Measurements from ENCODE around the gene SEMA7A.

The SEMA7A gene

GRCh38 chr15:74451861-74452835 is 18.4 kb upstream of the SEMA7A start:
- no peak for DNase-seq (ENCODE audit: low read depth)

GRCh38 chr15:74451322-74451721 is 17.6 kb upstream of the SEMA7A start:
- no peak for DNase-seq (ENCODE audit: low read depth)

GRCh38 chr15:74449643-74450205 is 16.0 kb upstream of the SEMA7A start:
- no peak for DNase-seq (ENCODE audit: low read depth)

DNA sequence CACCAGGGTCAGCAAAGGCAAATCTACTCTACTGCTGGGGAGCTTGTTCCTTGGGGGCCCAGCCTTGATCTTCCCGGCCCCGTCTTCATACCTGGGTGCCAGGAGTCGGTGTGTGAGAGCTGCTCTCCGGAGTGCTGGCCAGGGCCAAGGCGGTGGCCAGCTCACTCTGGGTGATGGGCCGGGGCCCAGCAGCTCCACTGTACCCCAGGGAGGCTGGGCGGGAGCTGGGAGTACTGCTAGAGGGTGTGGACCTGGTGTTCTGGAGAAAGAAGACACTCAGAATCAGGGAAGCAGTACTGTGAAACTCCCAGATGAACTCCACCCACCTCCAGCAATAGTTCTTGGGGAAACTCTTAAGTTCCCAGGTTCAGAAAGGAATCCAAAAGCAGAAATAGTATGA is 15.3 kb upstream of the SEMA7A start:
- DNase-seq (ENCODE audit: low read depth) = no peak

GRCh38 chr15:74445816-74446763 is 12.3 kb upstream of the SEMA7A start:
- no peak for DNase-seq (ENCODE audit: low read depth)

DNA sequence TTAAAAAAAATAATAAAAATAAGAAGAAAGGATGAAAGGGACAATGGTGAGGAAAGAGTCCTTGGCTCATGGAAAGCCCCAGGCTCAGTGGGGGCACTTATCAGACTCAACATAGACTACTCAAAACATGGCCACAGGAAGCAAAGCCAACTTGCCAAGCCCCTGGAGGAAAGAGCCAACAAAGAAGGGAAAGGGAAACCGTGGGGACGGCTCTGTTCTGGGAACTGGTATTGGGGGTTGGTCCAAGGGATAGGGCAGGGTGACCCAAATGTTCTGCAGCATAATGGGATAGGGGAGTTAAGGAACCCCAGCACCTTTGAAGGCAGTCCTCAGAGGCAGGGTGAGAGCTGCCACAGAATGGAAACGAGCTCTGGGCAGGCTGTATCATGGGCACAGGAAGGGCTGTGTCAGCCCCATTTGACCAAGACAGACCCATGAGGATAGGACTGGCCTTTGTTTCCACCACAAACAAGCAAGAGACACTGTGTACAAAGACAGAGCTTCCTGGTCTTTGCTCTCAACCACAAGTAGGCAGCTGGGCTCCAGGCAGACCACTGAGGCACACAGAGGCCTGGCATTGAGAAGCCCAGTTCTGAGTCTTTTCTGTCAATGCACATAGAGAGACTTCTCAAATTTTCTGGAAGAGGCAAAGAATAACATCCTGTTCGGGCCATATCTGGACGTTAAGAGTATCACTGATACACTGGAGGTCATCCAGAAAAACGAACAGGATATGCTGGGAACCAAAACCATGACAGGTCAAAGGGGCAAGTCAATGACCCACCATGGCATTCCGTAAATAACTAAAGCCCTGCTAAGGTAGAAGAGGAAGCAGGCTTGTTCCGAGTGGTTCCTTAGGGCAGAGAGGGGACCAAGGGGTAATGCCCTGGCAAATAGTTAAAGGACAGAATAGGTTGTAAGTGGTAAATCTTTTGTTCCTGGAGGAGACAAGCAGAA is 10.6 kb upstream of the SEMA7A start:
- no peak for DNase-seq (ENCODE audit: low read depth)

DNA sequence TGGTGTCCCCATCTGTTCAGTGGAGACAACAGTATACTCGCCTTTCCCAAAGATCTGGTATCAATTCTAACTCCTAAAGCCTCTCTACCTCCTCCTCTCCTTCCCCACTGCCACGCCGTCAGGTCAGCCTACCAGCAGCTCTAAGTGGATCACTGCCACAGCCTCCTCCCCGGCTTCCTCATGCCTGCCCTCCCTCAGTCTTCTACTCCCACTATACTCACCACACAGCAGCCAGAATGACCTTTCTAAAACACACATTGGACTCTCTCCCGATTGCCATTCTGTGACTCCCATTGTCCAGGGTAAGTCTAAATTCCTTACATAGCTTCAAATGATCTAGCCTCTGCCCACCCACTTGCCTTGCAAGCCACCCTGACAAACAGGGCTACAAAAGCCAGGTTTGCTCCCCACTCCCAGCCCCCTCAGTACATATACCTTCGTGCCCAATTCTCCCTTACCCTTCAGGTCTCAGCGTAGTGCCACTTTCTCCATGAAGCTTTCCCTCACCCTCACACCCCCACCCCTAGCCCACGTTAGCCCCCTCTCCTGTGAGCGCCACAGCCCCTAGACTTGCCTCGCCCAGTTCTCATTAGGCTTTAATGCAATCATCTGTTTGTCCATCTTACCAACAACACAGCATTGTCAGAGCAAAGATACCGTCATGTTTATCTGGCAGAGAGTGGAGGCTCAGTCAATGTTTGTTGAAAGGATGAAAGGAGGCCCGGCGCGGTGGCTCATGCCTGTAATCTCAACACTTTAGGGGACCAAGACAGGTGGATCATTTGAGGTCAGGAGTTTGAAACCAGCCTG is 9.5 kb upstream of the SEMA7A start:
- no peak for DNase-seq (ENCODE audit: low read depth)

DNA sequence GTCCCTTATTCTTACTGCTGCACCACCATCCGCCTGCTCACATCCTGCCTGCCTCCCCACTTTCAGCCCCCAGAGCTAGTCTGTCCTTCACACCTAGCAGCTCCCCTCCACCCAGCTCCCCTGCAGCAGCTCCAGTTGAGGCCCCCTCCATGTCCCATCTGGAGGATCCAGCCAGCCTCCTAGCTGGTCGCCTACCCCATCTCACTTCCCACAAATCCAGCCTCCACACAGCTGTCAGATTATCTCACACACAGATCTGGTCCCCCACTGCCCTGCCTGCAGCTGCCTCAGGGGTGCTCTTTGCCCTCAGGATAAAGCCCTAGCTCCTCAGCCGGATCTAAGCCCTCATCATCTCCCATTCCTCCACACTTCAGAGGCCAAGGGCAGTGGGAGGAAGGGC is 8.8 kb upstream of the SEMA7A start:
- no peak for DNase-seq (ENCODE audit: low read depth)

GRCh38 chr15:74442063-74442462 is 8.3 kb upstream of the SEMA7A start:
- no peak for DNase-seq (ENCODE audit: low read depth)

DNA sequence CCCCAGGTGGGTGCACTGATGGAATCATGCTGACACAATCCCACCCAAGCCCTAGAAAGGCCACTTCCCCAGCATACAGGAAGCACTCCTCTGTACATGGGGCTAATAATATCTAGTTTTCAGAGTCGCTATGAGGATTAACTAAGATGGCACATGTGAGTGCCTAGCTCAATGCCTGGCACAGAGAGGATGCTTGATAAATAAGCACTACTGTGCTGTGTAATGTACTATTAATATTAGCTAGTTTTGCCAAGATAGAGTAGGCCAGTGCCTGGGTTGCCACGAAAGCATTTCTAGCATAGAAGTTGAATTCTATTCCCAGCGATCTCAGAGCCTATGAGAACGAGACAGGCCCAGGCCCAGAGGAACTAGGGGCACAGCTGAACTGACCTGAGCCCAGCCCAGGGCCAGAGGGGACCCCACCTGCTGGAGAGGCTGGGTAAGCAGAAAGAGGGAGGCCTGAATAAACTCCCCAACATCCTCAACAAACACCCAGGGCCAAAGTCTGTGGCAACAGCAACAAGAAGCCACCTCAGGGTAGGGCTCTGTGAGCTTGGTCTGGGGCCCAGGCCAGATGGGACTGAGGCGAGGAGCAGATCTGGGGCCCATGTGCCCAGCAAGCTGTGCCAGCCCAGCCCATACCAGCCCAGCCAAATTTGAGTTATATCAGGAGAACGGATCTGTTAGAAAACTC is 7.6 kb upstream of the SEMA7A start:
- DNase-seq (ENCODE audit: low read depth) = no peak

DNA sequence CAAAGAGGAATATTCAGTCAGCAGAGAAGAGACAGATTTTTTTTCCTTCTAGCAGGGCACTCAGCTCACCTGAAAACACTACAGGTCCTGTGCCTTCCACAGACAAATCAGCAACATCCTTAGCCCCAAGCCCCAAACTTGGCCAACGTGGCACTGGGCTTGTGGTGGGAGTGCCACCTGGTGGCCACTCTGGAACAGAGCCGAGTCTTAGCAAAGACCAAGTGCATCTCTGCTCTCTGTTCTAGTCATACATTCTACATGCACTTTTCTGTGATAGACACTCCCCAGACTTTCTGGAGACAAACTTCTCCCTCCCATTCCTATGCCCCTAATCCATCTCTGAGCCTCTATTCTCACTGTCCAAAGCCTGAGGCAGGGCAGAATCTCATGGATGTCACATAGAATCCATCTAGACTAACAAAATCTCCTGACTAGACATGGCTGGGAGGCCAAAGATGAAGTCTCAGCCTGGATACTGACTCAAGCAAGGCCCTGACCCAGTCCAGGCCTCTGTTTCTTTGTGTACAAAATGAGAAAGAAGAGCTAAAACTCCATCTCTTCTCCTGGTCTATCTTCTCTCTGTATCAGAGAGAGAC is 5.1 kb upstream of the SEMA7A start:
- DNase-seq (ENCODE audit: low read depth) = peak; percentile 70

DNA sequence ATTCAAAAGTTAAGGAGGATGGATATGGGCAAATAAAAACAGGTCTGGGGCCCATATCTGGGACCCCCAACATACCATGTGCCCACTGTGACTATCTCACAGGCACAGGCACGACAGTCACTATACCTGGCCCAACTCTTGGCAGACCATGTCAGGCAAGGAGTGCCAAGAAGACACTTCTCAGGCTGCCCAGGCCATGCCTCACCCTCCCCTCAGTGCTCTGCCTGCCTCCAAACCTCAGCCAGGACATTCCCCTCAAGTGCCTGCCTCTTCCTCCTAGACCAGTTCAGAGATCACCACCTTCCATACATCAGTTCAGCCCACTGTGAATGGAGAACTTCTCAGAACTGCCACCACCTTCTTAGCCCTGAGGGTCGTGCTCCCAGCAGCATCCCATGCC is 4.4 kb upstream of the SEMA7A start:
- no peak for DNase-seq (ENCODE audit: low read depth)

DNA sequence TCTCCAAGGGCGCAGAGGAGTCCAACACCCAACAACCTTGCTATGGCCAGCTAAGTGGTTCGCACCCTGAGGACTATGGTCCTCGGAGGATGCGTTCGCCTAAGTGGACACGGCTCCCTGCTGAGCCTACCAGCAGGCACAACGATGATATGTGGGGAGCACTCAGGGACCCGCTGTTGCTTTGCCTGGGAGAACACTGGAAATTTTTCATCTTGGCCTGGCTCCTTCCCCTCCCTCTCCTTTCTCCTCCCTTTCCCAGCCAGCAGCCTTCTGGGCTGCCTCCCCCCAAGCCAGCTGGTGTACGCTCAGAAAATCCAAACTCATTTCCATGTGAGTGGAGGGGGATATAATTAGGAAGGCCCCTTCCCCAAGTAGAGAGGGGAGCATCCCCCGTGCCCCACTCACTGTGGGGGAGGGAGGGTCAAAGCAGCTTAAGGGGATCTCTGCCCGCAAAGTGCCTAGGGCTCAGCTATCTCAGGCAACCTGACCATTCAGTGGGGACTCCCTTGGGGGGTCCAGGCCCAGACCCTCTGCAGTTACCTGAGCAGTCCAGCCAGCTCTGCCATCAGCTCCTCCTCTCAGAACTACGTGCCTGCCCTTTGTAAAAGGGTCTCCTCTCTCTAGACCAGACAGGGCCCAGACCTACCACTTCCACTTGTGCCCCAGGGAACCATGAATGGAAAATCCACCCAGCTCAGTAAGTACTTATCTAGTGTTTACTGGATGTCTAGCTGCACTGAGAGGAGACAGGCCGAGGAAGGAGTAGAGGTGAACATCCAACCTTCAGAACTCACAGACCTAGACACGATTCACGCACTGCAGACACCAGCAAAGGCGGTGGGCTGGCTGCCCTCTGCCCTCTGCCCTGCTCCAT is 742 bp upstream of the SEMA7A start:
- DNase-seq (ENCODE audit: low read depth) = no peak

DNA sequence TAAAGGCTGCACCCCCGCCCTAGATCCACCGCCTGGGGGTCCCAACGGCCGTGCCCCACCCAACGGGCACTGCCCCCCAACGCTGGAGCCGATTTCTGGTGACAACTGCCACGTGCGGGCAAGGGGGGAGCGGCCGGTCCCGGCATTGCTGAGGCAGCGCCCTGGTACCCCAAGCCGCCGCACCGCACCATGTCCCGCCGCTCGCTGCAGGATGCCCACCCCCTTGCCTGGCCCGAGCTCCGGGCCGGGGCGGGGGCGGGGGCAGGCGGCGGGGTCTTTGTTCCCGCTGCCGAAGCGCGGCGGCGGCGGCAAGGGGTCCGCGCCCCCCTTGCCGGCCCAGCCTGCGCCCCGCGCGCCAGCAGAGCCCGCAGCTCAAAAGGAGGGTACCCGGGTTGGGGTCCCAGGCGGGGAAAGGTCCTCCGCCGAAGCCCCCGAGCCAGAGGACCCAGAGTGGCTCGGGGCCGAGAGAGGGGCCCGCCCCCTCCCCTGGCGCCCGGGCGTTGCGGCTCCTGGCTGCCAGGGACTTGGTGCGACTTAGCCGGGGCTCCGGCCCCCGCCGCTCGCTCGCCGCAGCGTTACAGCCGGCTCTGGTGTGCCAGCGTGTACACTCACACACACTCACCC is 678 bp downstream of the SEMA7A start:
- no peak for DNase-seq (ENCODE audit: low read depth)

DNA sequence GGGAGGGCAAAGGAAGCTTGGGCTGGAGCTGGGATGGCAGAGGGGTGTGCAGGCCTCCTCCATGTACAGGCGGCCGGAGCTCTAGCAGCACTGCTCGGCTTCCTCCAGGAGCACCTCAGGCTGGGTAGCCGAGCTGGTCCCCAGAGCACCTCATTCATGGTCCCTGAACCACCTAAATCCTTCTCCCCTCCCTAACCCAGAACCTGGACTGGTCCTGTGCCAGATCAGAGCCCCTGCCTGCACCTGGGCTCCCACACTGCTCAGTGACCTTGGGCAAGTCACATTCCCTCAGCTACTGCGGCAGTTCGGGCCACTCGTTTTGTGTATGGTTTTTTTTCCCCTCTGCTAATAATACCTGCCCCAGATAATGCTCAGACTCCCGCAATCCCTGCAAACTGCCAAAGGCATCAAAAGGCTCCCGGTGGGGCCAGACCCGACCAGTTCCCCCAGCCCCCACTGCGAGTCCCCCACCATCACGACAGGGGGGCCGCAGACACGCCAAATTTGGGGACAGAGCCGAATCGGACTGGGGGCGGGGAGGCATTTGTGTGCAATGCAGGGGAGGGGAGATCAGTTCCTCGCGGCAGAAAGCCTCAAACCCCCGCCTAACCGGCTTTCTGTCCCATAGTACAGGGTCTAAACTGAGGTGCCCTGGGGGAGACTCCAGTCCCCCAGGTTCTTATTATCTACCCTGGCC is 1.3 kb downstream of the SEMA7A start:
- DNase-seq (ENCODE audit: low read depth) = no peak

GRCh38 chr15:74431645-74432044 is 2.1 kb downstream of the SEMA7A start:
- DNase-seq (ENCODE audit: low read depth) = no peak

- no peak for DNase-seq (ENCODE audit: low read depth)
These were observed 2.6 kb downstream of the SEMA7A start for GRCh38 chr15:74431116-74431515.
